H1 (cell line): Measurements from ENCODE around the gene CDH1. TPM values are rescaled to one million over a fixed set of nuclear protein-coding genes. Genes with fewer than 3 reads are reported as not detected.

Experiments
- CTCF ChIP-seq, 3 experiments: IDR thresholded peaks; 1 replicate in 2 of 3; 2 replicates in 1 of 3; pipeline versions ENCODE4 v1.5.1 to v1.6.1; 2011; ENCODE audit warnings: low read length in 3 of 3, mild to moderate bottlenecking in 3 of 3, inconsistent platforms in 2 of 3, low read depth in 1 of 3, moderate library complexity in 1 of 3; ENCODE audit not compliant: insufficient read depth in 1 of 3; ENCODE audit errors: control extremely low read depth in 1 of 3
- EZH2 ChIP-seq: fragments of 200-600 bp; sonication (generic); IDR thresholded peaks from 2 replicates; pipeline ENCODE4 v1.7.1; 2012; ENCODE audit warnings: low read depth, mild to moderate bottlenecking, moderate library complexity, low read length, inconsistent platforms; ENCODE audit not compliant: severe bottlenecking
- SP2 ChIP-seq: IDR thresholded peaks from 2 replicates; pipeline ENCODE4 v1.6.1; 2012; ENCODE audit warnings: mild to moderate bottlenecking, low read length, inconsistent platforms
- polyA plus RNA-seq, 7 experiments: library from polyadenylated mRNA; depleted of rRNA in 3 of 7; stranded (reverse) in 5 of 7; unstranded in 2 of 7; fragments of >200 nt in 5 of 7; fragments of 200-250 nt in 2 of 7; gene quantifications; 1 replicate in 5 of 7; 2 replicates in 1 of 7; 4 replicates in 1 of 7; pipeline versions ENCODE4 v1.2.1 to v1.2.3, GENCODE V29; 2011 to 2013; ENCODE audit warnings: missing spikeins in 2 of 7, mixed read lengths in 2 of 7
- total RNA-seq: library from RNA; stranded (reverse); fragmentation: NEBNext Ultra II Directional; extraction: Animal tissue kit (Norgen Biotek cat#: 25700); gene quantifications from 2 replicates; pipeline ENCODE4 v1.2.1, GENCODE V29; 2021

The CDH1 gene
- total and polyA plus RNA-seq, 2 of the 8 experiments (the other 6 are each of a cell fraction or from before 2014, with no cell fraction given): 133 to 265 TPM

GRCh38 chr16:68784226-68784625, 47.1 kb downstream of the CDH1 start (continued):
- no peak for TF ChIP-seq CTCF (IDR thresholded peaks at IDR 0.05; ENCODE audit: control extremely low read depth in 1 of 3, insufficient read depth in 1 of 3, low read depth in 1 of 3, low read length in 3 of 3)
- TF ChIP-seq EZH2: no peak
- no peak for TF ChIP-seq SP2
- TF ChIP-seq, all 59 proteins: peak for 0
